Right lobe of liver (tissue), 6 donors: ENCODE results near the gene CDC42BPA. TPM values are rescaled to one million over a fixed set of nuclear protein-coding genes. Genes with fewer than 3 reads are reported as not detected.

Experiments used
- ATAC-seq, 4 donors: fragments of 200-7000 bp; cut with Tn5 transposase; one replicate each; pipeline ENCODE4 v1.9.1; 2020; ENCODE audit warnings: mild to moderate bottlenecking in 4 of 4, moderate library complexity in 4 of 4
- DNase-seq, 3 donors: peaks; one replicate each; pipeline ENCODE4 v3.0.0-alpha.2; 2020
- H3K27ac ChIP-seq, 3 donors: fragments of 200-600 bp; one replicate each; pipeline ENCODE4 v1.8.0; 2022
- H3K27me3 ChIP-seq, 2 donors: fragments of 200-600 bp; one replicate each; pipeline ENCODE4 v1.8.0; 2022
- H3K36me3 ChIP-seq, 4 donors: fragments of 200-600 bp; sonication (generic) in 1 of 4; one replicate each; pipeline versions ENCODE4 v1.5.1 to v1.8.0; 2017 to 2022; ENCODE audit warnings: control low read depth in 1 of 4
- H3K4me1 ChIP-seq, 4 donors: fragments of 200-600 bp; sonication (generic) in 1 of 4; one replicate each; pipeline versions ENCODE4 v1.5.1 to v1.8.0; 2017 to 2022; ENCODE audit warnings: control low read depth in 1 of 4
- H3K4me3 ChIP-seq, 3 donors: fragments of 200-600 bp; one replicate each; pipeline ENCODE4 v1.8.0; 2022
- H3K9me3 ChIP-seq, 4 donors: fragments of 200-600 bp; sonication (generic) in 1 of 4; one replicate each; pipeline versions ENCODE4 v1.5.1 to v1.8.0; 2017 to 2022; ENCODE audit warnings: control low read depth in 1 of 4
- POLR2A ChIP-seq: fragments of 450-650 bp; IDR thresholded peaks from one replicate; pipeline ENCODE4 v1.6.1; 2017; ENCODE audit warnings: antibody characterized with exemption, mild to moderate bottlenecking
- WGBS: methylation state at CpG from one replicate; pipeline ENCODE4 v1.1.6; 2018; ENCODE audit warnings: low coverage, low lambda C conversion rate; ENCODE audit not compliant: insufficient coverage; ENCODE audit errors: missing lambda C conversion rate; 5-methylcytosine and 5-hydroxymethylcytosine counted together
- intact Hi-C, 2 donors: fragments of 100-400 bp; cut with DNase I; formaldehyde crosslinking; loops; one replicate each; pipeline versions ENCODE4 v1.11.2 to v1.14.1; 2022
- total RNA-seq, 6 experiments: library from RNA; depleted of rRNA in 2 of 6; stranded (reverse); fragments of >200 nt in 2 of 6; fragmentation: NEBNext Ultra II Directional in 3 of 6; extraction: Animal tissue kit (Norgen Biotek cat#: 25700) in 3 of 6; gene quantifications; one replicate each; pipeline versions ENCODE4 v1.1.0 to v1.2.4, GENCODE V29; 2016 to 2023
- TF ChIP-seq, protein P1 (sequence below), 4 donors: fragments of 200-600 bp in 3 of 4; fragments of 450-650 bp in 1 of 4; IDR thresholded peaks; one replicate each; pipeline versions ENCODE4 v1.5.1 to v1.8.0; 2016 to 2022; ENCODE audit warnings: antibody characterized with exemption in 4 of 4, mild to moderate bottlenecking in 2 of 4
- donor health status: DM: no; HTN: yes; CAD: no.
- donor health status: DM: no; HTN: no; CAD: no.
- donor health status: DM: no; HTN: no; CAD: no.
- donor health status: DM: no; HTN: yes; CAD: no.
- donor health status: DM: no; HTN: yes; CAD: no.

The CDC42BPA gene
- total RNA-seq, 6 experiments from 2014 or later = 11.4 to 35.0 (median 22.2) TPM

DNA sequence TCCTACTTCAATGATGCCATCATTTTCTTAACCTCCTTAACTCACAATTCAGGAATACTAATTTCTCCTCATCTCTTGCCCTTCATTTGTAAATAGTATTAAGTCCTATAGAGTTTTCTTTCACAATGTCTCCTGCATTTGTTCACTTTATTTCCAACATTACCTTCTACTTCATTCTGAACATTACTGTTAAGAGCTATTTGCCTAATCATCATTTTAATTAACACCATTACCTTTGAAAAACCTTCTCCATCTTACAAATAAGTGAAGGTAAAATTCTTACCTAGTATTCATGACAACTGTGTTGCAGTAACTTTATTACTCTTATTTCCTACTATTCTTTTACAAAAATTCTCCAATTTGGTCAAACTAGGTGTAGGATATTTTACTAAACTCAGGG, 240.5 kb downstream of the CDC42BPA start:
- intact Hi-C loops = no loop called here

DNA sequence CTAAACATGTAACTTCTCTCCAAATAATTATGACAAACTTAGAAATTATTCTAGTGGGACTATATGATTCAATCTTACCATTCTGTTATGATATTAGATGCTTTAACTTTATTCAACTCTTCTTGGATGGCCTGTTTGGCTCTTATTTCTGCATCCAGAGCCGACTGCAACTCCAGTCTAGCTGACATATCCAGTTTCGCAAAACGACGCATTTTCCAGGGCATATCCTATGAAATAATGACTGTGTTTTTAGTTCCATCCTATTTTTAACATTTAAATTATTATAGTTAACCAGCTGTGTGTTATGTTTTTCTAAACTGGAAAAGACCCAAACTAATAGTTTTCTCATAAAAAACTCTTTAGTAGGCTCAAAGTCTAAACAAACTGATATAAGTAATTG, 244.5 kb downstream of the CDC42BPA start:
- Histone ChIP-seq H3K27me3 (no peaks in the 10 kb centered on the region), H3K27ac (no peak overlapping the region), H3K4me3 (no peak overlapping the region), H3K9me3 (no peaks in the 10 kb centered on the region), H3K36me3 (peaks cover 0 to 10% (median 4%) of the 10 kb centered on the region in 4 donors), H3K4me1 (no peaks in the 10 kb centered on the region)
- intact Hi-C loops = no loop called here
- DNase-seq (no peak), ATAC-seq (no peak)
- 92% methylated on average over 4 of the region's 4 CpGs for WGBS
- TF ChIP-seq, protein P1, sequence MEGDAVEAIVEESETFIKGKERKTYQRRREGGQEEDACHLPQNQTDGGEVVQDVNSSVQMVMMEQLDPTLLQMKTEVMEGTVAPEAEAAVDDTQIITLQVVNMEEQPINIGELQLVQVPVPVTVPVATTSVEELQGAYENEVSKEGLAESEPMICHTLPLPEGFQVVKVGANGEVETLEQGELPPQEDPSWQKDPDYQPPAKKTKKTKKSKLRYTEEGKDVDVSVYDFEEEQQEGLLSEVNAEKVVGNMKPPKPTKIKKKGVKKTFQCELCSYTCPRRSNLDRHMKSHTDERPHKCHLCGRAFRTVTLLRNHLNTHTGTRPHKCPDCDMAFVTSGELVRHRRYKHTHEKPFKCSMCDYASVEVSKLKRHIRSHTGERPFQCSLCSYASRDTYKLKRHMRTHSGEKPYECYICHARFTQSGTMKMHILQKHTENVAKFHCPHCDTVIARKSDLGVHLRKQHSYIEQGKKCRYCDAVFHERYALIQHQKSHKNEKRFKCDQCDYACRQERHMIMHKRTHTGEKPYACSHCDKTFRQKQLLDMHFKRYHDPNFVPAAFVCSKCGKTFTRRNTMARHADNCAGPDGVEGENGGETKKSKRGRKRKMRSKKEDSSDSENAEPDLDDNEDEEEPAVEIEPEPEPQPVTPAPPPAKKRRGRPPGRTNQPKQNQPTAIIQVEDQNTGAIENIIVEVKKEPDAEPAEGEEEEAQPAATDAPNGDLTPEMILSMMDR (IDR thresholded peaks at IDR 0.05) = no peak
- TF ChIP-seq POLR2A = no peak

More for the DNA sequence above, 240.5 kb downstream of the CDC42BPA start:
- H3K27me3 ChIP-seq = no peaks in the 10 kb centered on the region
- ATAC-seq = no peak
- H3K4me1 ChIP-seq = no peaks in the 10 kb centered on the region
- no peak for DNase-seq
- no peak overlapping the region for H3K27ac ChIP-seq
- TF ChIP-seq, protein P1 (IDR thresholded peaks at IDR 0.05) = no peak
- TF ChIP-seq POLR2A = no peak
- no peak overlapping the region for H3K4me3 ChIP-seq
- peaks cover 0 to 10% (median 0%) of the 10 kb centered on the region in 4 donors for H3K36me3 ChIP-seq
- no peaks in the 10 kb centered on the region for H3K9me3 ChIP-seq

DNA sequence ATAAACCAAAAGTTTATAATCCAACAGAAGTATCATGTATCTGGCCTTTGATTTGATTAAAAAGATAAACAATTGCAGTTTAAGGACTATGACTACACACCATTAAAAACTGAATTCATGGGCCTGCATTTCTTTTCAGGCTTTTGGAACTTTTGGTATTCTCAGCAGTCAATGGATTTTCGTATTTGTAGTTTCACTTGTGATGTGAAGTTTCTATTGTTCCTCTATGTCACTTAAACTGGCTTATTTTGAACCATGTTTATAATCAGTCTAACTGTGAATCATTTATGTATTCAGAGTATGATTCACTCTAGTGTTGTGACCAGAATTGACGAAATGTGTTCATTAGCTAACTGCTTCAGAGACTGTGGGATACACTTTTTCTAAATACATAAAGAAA, 245.3 kb downstream of the CDC42BPA start:
- TF ChIP-seq, protein P1 (IDR thresholded peaks at IDR 0.05) = no peak
- no peak for TF ChIP-seq POLR2A
- peak in 1 of 4 donors; percentile 29 for ATAC-seq
- 76% methylated on average over 2 of the region's 2 CpGs for WGBS

DNA sequence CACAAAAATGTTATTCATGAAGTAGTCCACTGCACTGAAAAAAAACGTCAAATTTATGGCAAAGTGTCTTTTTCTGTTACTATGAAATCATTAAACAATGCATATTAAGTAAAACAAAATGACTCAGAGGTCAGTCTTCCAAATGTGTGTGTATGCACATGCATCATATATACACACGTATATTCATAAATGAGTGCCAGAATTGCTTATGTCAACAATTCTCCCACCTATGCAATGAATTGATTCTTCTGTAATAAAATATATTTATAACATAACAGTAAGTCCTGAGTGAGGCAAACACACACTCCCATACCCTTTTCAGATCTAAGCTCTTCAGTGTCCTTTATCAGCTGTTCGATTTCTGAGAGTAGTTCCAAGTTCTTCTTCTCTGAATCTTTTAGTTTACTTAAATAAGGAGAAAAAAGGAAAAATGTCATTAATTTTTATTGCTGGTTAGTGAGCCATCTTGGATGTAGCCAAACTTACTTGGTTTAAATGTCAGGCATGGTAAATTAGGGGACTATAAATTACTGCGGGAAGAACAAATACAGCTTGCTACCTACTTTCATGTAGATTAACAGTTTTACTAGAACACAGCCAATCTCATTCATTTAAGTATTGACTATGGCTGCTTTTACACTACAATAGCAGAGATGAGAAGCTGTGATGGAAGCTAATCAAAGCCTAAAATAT, 246.3 kb downstream of the CDC42BPA start:
- H3K36me3 ChIP-seq = peaks cover 0 to 10% (median 5%) of the 10 kb centered on the region in 4 donors
- intact Hi-C loops = no loop called here
- no peak overlapping the region for H3K4me3 ChIP-seq
- ATAC-seq = no peak
- H3K9me3 ChIP-seq = no peaks in the 10 kb centered on the region
- TF ChIP-seq POLR2A = no peak
- TF ChIP-seq, protein P1 (IDR thresholded peaks at IDR 0.05) = no peak
- WGBS = 90% methylated on average over 4 of the region's 4 CpGs
- no peak for DNase-seq
- no peaks in the 10 kb centered on the region for H3K27me3 ChIP-seq
- H3K27ac ChIP-seq = no peak overlapping the region
- no peaks in the 10 kb centered on the region for H3K4me1 ChIP-seq

More for the DNA sequence above, 245.3 kb downstream of the CDC42BPA start:
- Histone ChIP-seq H3K27me3 (no peaks in the 10 kb centered on the region), H3K4me3 (no peak overlapping the region), H3K9me3 (no peaks in the 10 kb centered on the region), H3K27ac (no peak overlapping the region), H3K36me3 (peaks cover 0 to 10% (median 5%) of the 10 kb centered on the region in 4 donors), H3K4me1 (no peaks in the 10 kb centered on the region)
- intact Hi-C loops = no loop called here
- no peak for DNase-seq
